Measurements from ENCODE around the gene C6orf120. TPM values are rescaled to one million over a fixed set of nuclear protein-coding genes. Genes with fewer than 3 reads are reported as not detected.

The C6orf120 gene
- total RNA-seq, 1 experiment from 2014 or later: 31.5 TPM

DNA sequence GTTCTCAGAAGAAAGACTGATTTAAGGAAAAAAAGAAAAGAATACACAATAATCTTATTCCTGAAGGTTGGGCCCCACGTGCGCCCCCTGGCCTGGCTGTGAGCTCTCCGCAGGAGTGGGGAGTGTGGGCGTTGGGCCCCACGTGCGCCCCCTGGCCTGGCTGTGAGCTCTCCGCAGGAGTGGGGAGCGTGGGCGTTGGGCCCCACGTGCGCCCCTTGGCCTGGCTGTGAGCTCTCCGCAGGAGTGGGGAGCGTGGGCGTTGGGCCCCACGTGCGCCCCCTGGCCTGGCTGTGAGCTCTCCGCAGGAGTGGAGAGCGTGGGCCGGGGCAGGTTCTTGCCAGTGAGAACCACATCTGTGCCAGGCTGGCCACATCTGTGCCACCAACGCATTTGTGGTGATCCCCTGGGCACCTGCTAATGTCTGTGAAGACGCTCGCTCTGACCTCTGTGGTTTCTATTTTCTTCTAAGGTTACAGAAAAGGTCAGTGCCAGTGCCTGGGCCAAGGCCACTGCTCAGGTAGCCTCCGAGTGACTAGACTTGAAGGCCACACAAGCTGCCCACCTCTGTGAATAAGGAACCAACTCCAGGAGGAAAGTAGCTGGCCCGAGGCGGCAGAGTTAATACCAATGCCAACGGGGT, 41.1 kb upstream of the C6orf120 start:
- H3K27ac ChIP-seq (ENCODE audit: low read length): no peak overlapping the region
- POLR2A ChIA-PET: no interaction called here
- no peaks in the 10 kb centered on the region for H3K9me3 ChIP-seq (ENCODE audit: control insufficient read depth, insufficient read depth, low read depth, low read length)
- H3K4me3 ChIP-seq (ENCODE audit: low read depth in 2 of 2, low read length in 2 of 2): no peak overlapping the region
- CTCF ChIA-PET: no interaction called here
- ATAC-seq (no peak), DNase-seq (ENCODE audit: low read depth, low spot score) (no peak)
- intact Hi-C loops (cut with micrococcal nuclease; ENCODE audit: unreplicated experiment) (no loop called here), in situ Hi-C loops (cut with HindIII; ENCODE audit: low pct_unique_long_range_greater_than_20kb, low sequenced_read_pairs) (no loop called here)
- BruUV-seq (replicated peaks): no TSS peak
- TF ChIP-seq REST (IDR thresholded peaks at IDR 0.05; ENCODE audit: insufficient read depth in 1 of 2, low read depth in 2 of 2, low read length in 1 of 2): no peak
- TF ChIP-seq TCF7L2 (IDR thresholded peaks at IDR 0.05; ENCODE audit: low read depth, low read length): no peak
- no peak for TF ChIP-seq POLR2AphosphoS5 (IDR thresholded peaks at IDR 0.05; ENCODE audit: low read depth, low read length)
- no peak for TF ChIP-seq SIN3A (IDR thresholded peaks at IDR 0.05; ENCODE audit: borderline replicate concordance, insufficient read depth, low read depth, low read length)
- TF ChIP-seq, protein P1, sequence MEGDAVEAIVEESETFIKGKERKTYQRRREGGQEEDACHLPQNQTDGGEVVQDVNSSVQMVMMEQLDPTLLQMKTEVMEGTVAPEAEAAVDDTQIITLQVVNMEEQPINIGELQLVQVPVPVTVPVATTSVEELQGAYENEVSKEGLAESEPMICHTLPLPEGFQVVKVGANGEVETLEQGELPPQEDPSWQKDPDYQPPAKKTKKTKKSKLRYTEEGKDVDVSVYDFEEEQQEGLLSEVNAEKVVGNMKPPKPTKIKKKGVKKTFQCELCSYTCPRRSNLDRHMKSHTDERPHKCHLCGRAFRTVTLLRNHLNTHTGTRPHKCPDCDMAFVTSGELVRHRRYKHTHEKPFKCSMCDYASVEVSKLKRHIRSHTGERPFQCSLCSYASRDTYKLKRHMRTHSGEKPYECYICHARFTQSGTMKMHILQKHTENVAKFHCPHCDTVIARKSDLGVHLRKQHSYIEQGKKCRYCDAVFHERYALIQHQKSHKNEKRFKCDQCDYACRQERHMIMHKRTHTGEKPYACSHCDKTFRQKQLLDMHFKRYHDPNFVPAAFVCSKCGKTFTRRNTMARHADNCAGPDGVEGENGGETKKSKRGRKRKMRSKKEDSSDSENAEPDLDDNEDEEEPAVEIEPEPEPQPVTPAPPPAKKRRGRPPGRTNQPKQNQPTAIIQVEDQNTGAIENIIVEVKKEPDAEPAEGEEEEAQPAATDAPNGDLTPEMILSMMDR (IDR thresholded peaks at IDR 0.05): no peak
- no peaks in the 10 kb centered on the region for H3K4me1 ChIP-seq (ENCODE audit: control insufficient read depth, insufficient read depth, low read length)
- no peaks in the 10 kb centered on the region for H3K27me3 ChIP-seq (ENCODE audit: control insufficient read depth, insufficient read depth, low read length)
- peaks cover 5% of the 10 kb centered on the region for H3K36me3 ChIP-seq (ENCODE audit: control insufficient read depth, insufficient read depth, low read length)

GRCh38 chr6:169661391-169661756, 40.6 kb upstream of the C6orf120 start:
- Histone ChIP-seq H3K4me1 (ENCODE audit: control insufficient read depth, insufficient read depth, low read length) (no peaks in the 10 kb centered on the region), H3K27me3 (ENCODE audit: control insufficient read depth, insufficient read depth, low read length) (no peaks in the 10 kb centered on the region), H3K4me3 (ENCODE audit: low read depth in 2 of 2, low read length in 2 of 2) (no peak overlapping the region), H3K36me3 (ENCODE audit: control insufficient read depth, insufficient read depth, low read length) (peaks cover 7% of the 10 kb centered on the region), H3K9me3 (ENCODE audit: control insufficient read depth, insufficient read depth, low read depth, low read length) (no peaks in the 10 kb centered on the region), H3K27ac (ENCODE audit: low read length) (no peak overlapping the region)
- in situ Hi-C loops (cut with HindIII; ENCODE audit: low pct_unique_long_range_greater_than_20kb, low sequenced_read_pairs) (no loop called here), intact Hi-C loops (cut with micrococcal nuclease; ENCODE audit: unreplicated experiment) (no loop called here)
- BruUV-seq (replicated peaks): no TSS peak
- TF ChIP-seq SIN3A (IDR thresholded peaks at IDR 0.05; ENCODE audit: borderline replicate concordance, insufficient read depth, low read depth, low read length) (no peak), REST (IDR thresholded peaks at IDR 0.05; ENCODE audit: insufficient read depth in 1 of 2, low read depth in 2 of 2, low read length in 1 of 2) (no peak), TCF7L2 (IDR thresholded peaks at IDR 0.05; ENCODE audit: low read depth, low read length) (no peak), POLR2AphosphoS5 (IDR thresholded peaks at IDR 0.05; ENCODE audit: low read depth, low read length) (no peak)
- TF ChIP-seq, protein P1 (IDR thresholded peaks at IDR 0.05): no peak
- ChIA-PET CTCF (no interaction called here), POLR2A (no interaction called here)
- DNase-seq (ENCODE audit: low read depth, low spot score): no peak
- no peak for ATAC-seq

Data from Panc1 (cell line).